ENCODE results near the gene C6orf62. TPM values are rescaled to one million over a fixed set of nuclear protein-coding genes. Genes with fewer than 3 reads are reported as not detected.

C6orf62 gene
- total RNA-seq (2022; extraction: Qiagen RNA extraction) = 51.4 to 60.7 TPM (median 58.5 TPM) in 5 replicates

DNA sequence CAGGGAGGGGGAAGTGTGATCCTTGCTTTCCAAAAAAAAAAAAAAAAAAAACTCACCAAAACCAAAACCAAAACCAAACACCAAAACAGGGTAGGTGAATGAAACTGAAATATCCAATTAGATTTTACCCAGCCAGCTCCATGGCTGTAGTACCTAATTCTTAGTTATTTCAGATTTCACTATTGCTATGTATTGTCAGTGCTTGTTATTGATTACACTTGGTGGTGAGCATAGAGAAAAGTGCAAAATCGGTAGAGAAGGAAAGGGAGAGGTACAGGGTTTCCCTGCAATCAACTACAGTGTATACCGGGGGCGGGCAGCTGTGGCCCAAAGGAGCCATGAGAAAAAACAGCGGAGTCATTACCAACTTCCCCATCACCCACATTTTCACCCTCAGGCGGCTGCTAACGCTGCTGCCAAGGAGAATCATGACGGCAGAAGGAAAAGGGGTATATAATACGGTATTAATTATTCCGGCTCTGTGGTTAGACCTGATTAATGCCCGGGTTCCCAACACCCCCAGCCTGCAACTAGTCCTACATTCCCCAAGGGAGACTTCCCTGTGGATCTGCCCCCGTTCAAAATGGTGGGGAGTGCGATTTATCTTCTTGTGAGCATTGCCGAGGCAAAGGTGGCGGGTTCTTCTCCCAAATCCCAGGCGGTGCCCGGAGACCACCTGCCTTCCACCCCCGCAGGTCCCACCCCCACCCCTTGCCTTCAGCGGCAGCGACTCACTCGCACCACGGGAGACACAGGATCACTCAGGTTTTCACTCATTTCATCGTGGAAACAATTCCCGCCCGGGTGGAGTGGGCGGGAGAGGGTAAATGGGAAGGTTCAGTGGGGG, at the start of gene C6orf62:
TSS of gene C6orf62 (minus strand) at position 30 of the 847 bp plus-strand sequence. CDS start 486 bp downstream, outside the sequence.

DNA sequence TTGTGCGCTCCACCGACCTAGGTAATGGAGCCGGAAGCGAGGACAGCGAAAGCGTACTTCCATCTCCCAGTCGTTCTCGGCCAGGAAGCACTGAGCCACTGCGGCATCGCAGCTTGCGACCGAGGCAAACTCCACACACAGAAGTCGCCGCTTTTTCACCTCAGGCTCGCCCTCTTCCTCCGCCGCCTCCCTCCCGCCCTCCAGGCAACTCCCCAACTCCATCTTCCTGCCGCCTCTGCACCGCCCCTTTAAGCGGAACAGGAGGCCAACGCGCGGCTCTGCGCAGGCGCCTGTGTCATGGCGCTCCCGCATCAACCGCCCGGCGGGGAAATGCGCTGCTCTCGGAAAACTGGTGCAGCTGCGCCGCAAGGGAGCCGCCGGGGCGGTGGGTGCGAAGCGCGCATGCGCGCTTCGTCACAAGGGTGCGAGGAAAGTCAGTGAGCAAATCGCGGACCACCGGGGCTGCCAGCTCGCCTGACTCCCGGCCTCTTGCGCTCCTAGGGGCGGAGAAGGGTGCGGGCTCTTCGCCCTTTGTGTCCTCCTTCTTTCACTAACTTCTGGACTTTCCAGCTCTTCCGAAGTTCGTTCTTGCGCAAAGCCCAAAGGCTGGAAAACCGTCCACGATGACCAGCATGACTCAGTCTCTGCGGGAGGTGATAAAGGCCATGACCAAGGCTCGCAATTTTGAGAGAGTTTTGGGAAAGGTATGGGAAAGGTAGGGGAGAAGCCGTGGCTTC, 52.1 kb downstream of the C6orf62 start, which contains the start of the genes ACOT13 and TDP2:
TSS of gene ACOT13 (plus strand) at position 437 of the 737 bp plus-strand sequence. CDS start at position 624, 187 bp downstream.
TSS of gene TDP2 (minus strand) at position 259 of the 737 bp plus-strand sequence. CDS start at position 222, 37 bp downstream.

Other genes starting within 250 kb of the C6orf62 start
- gene GPLD1, start 229.6 kb downstream of the C6orf62 start, total RNA-seq (2022; extraction: Qiagen RNA extraction) = 0.45 to 1.4 TPM (median 1.3 TPM) in 5 replicates
- 6.4 to 8.6 TPM (median 7.4 TPM) in 5 replicates for gene ALDH5A1, start 224.2 kb downstream of the C6orf62 start, total RNA-seq (2022; extraction: Qiagen RNA extraction)
- 1.6 to 2.0 TPM (median 1.9 TPM) in 5 replicates for gene KIAA0319, start 73.0 kb downstream of the C6orf62 start, total RNA-seq (2022; extraction: Qiagen RNA extraction)
- gene TDP2, start 52.3 kb downstream of the C6orf62 start, total RNA-seq (2022; extraction: Qiagen RNA extraction) = 26.1 to 33.2 TPM (median 29.8 TPM) in 5 replicates
- 19.3 to 32.2 TPM (median 26.1 TPM) in 5 replicates for gene ACOT13, start 52.1 kb downstream of the C6orf62 start, total RNA-seq (2022; extraction: Qiagen RNA extraction)
- gene GMNN, start 55.8 kb upstream of the C6orf62 start, total RNA-seq (2022; extraction: Qiagen RNA extraction) = 56.2 to 72.1 TPM (median 61.6 TPM) in 5 replicates
- gene ARMH2, start 79.8 kb upstream of the C6orf62 start, total RNA-seq (2022; extraction: Qiagen RNA extraction) = not detected in 5 replicates
- gene RIPOR2, start 216.8 kb upstream of the C6orf62 start, total RNA-seq (2022; extraction: Qiagen RNA extraction) = 0.47 to 0.80 TPM (median 0.64 TPM) in 5 replicates